ENCODE measurements around the gene EIF4A2. TPM values are rescaled to one million over a fixed set of nuclear protein-coding genes. Genes with fewer than 3 reads are reported as not detected.

EIF4A2 gene
- total RNA-seq, result 100 to 1,000 TPM; 344 to 435 TPM
- polyA plus RNA-seq (ENCODE audit: insufficient read length in 6 of 6), result 100 to 1,000 TPM; 735 to 925 (median 830) TPM
- long read RNA-seq, donor 1, full-length matches to known transcripts, result 320 of 390 reads
- long read RNA-seq, donor 1, partial matches to known transcripts, result 47 of 390 reads
- long read RNA-seq, donor 1, other reads (novel, unspliced or antisense), result 23 of 390 reads
- long read RNA-seq, donor 2, transcript EIF4A2-203 (10 exons, 1,751 nt), result minor isoform, 38 of 317 reads
- long read RNA-seq, donor 2, transcript EIF4A2-201 (11 exons, 1,919 nt), result major isoform, 124 of 317 reads
- long read RNA-seq, donor 2, transcript EIF4A2-208 (4 exons, 600 nt), result minor isoform, 11 of 317 reads
- long read RNA-seq, donor 2, transcript EIF4A2-205 (11 exons, 1,889 nt), result minor isoform, 42 of 317 reads
- long read RNA-seq, donor 2, partial matches to known transcripts, result 64 of 317 reads
- long read RNA-seq, donor 2, other reads (novel, unspliced or antisense), result 5 of 317 reads
- long read RNA-seq, donor 3, transcript EIF4A2-201 (11 exons, 1,919 nt), result major isoform, 119 of 304 reads
- long read RNA-seq, donor 3, transcript EIF4A2-203 (10 exons, 1,751 nt), result minor isoform, 36 of 304 reads
- long read RNA-seq, donor 3, transcript EIF4A2-207 (10 exons, 1,729 nt), result minor isoform, 8 of 304 reads
- long read RNA-seq, donor 3, transcript EIF4A2-205 (11 exons, 1,889 nt), result minor isoform, 44 of 304 reads
- long read RNA-seq, donor 3, partial matches to known transcripts, result 63 of 304 reads
- long read RNA-seq, donor 3, other reads (novel, unspliced or antisense), result 20 of 304 reads
- long read RNA-seq, donor 4, transcript EIF4A2-201 (11 exons, 1,919 nt), result major isoform, 152 of 261 reads
- long read RNA-seq, donor 4, transcript EIF4A2-203 (10 exons, 1,751 nt), result minor isoform, 11 of 261 reads
- long read RNA-seq, donor 4, transcript EIF4A2-205 (11 exons, 1,889 nt), result minor isoform, 58 of 261 reads
- long read RNA-seq, donor 4, partial matches to known transcripts, result 24 of 261 reads
- long read RNA-seq, donor 4, other reads (novel, unspliced or antisense), result 12 of 261 reads
- long read RNA-seq, donor 5, transcript EIF4A2-201 (11 exons, 1,919 nt), result major isoform, 119 of 285 reads
- long read RNA-seq, donor 5, transcript EIF4A2-205 (11 exons, 1,889 nt), result minor isoform, 54 of 285 reads
- long read RNA-seq, donor 5, transcript EIF4A2-207 (10 exons, 1,729 nt), result minor isoform, 12 of 285 reads
- long read RNA-seq, donor 5, transcript EIF4A2-203 (10 exons, 1,751 nt), result minor isoform, 35 of 285 reads
- long read RNA-seq, donor 5, partial matches to known transcripts, result 24 of 285 reads
- long read RNA-seq, donor 5, other reads (novel, unspliced or antisense), result 5 of 285 reads
- long read RNA-seq, donor 6, transcript EIF4A2-201 (11 exons, 1,919 nt), result major isoform, 122 of 290 reads
- long read RNA-seq, donor 6, transcript EIF4A2-205 (11 exons, 1,889 nt), result minor isoform, 49 of 290 reads
- long read RNA-seq, donor 6, transcript EIF4A2-207 (10 exons, 1,729 nt), result minor isoform, 16 of 290 reads
- long read RNA-seq, donor 6, transcript EIF4A2-203 (10 exons, 1,751 nt), result minor isoform, 38 of 290 reads
- long read RNA-seq, donor 6, partial matches to known transcripts, result 30 of 290 reads
- long read RNA-seq, donor 6, other reads (novel, unspliced or antisense), result 12 of 290 reads
- long read RNA-seq, donor 7, full-length matches to known transcripts, result 245 of 303 reads
- long read RNA-seq, donor 7, partial matches to known transcripts, result 25 of 303 reads
- long read RNA-seq, donor 7, other reads (novel, unspliced or antisense), result 33 of 303 reads
- long read RNA-seq, donor 8, full-length matches to known transcripts, result 188 of 252 reads
- long read RNA-seq, donor 8, partial matches to known transcripts, result 55 of 252 reads
- long read RNA-seq, donor 8, other reads (novel, unspliced or antisense), result 9 of 252 reads
- long read RNA-seq, donor 9, partial matches to known transcripts, result 0 of 1 reads
- long read RNA-seq, donor 9, other reads (novel, unspliced or antisense), result 0 of 1 reads
- long read RNA-seq, donor 10, transcript EIF4A2-205 (11 exons, 1,889 nt), result minor isoform, 5 of 29 reads
- long read RNA-seq, donor 10, transcript EIF4A2-201 (11 exons, 1,919 nt), result major isoform, 11 of 29 reads
- long read RNA-seq, donor 10, partial matches to known transcripts, result 7 of 29 reads
- long read RNA-seq, donor 10, other reads (novel, unspliced or antisense), result 3 of 29 reads
- long read RNA-seq, donor 11, transcript EIF4A2-207 (10 exons, 1,729 nt), result minor isoform, 10 of 237 reads
- long read RNA-seq, donor 11, transcript EIF4A2-205 (11 exons, 1,889 nt), result minor isoform, 39 of 237 reads
- long read RNA-seq, donor 11, transcript EIF4A2-201 (11 exons, 1,919 nt), result major isoform, 127 of 237 reads
- long read RNA-seq, donor 11, transcript EIF4A2-203 (10 exons, 1,751 nt), result minor isoform, 13 of 237 reads
- long read RNA-seq, donor 11, partial matches to known transcripts, result 22 of 237 reads
- long read RNA-seq, donor 11, other reads (novel, unspliced or antisense), result 6 of 237 reads
- long read RNA-seq, donor 12, full-length matches to known transcripts, result 220 of 275 reads
- long read RNA-seq, donor 12, partial matches to known transcripts, result 40 of 275 reads
- long read RNA-seq, donor 12, other reads (novel, unspliced or antisense), result 15 of 275 reads

DNA sequence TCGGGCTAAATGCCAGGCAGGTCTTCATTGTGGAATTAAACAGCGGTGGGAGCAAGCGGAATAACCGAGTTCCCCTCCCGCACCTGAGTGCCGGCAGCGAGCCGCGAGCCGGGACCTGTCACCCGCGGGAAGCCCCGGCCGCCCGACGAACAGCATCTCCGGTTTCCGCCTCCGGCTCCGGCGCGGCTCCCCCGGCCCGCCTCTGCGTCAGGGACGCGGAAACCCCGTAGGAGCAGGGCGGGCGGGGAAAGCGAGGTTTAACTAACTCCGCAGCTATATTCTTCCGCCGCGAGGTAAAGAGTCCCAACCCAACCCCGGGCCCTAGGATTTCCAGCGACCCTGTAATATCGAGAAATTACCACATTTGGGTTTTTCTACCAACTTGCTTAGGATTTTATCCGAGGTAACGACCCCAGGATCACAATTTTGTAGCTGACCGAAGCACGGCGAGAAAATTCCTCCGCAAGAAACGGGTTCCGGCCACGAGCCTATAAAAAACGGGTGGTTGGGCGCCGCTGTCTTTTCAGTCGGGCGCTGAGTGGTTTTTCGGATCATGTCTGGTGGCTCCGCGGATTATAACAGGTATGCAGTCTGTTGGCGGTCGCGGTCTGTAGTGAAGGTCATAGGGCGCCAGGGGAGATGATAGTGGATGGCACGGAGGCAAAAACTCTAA, at the start of gene EIF4A2:
Gene EIF4A2, plus strand, starts transcription at position 520 of the 673 bp plus-strand sequence. Its CDS starts 34 bp downstream, at position 554.
- TF ChIP-seq CTCF (IDR thresholded peaks at IDR 0.05), result no peak
- no peaks in the 10 kb centered on the region for H3K27me3 ChIP-seq
- peak; percentile 93 for ATAC-seq
- H3K9me3 ChIP-seq, result no peaks in the 10 kb centered on the region
- H3K4me1 ChIP-seq, result peaks cover 20 to 46% of the 10 kb centered on the region in 2 donors
- DNase-seq, result peak; percentile 90 to 96 (median 93)
- H3K4me3 ChIP-seq, result peak within 1 kb of the TSS; percentile 87 to 91
- intact Hi-C loops (cut with DNase I), result no loop called here
- peaks cover 9 to 42% of the 10 kb centered on the region in 2 donors for H3K36me3 ChIP-seq
- peak within 1 kb of the TSS; percentile 97 to 98 for H3K27ac ChIP-seq

- ATAC-seq (peak; percentile 13), DNase-seq (no peak)
- H3K9me3 ChIP-seq, result no peaks in the 10 kb centered on the region
- H3K36me3 ChIP-seq, result no peaks in the 10 kb centered on the region
- no peak overlapping the region for H3K4me3 ChIP-seq
- intact Hi-C loops (cut with DNase I), result no loop called here
- H3K27ac ChIP-seq, result no peak overlapping the region
- H3K4me1 ChIP-seq, result peaks cover 0 to 6% of the 10 kb centered on the region in 2 donors
- H3K27me3 ChIP-seq, result no peaks in the 10 kb centered on the region
- TF ChIP-seq CTCF (IDR thresholded peaks at IDR 0.05), result no peak
These were observed 40.6 kb upstream of the EIF4A2 start for GRCh38 chr3:186742618-186743380.

DNA sequence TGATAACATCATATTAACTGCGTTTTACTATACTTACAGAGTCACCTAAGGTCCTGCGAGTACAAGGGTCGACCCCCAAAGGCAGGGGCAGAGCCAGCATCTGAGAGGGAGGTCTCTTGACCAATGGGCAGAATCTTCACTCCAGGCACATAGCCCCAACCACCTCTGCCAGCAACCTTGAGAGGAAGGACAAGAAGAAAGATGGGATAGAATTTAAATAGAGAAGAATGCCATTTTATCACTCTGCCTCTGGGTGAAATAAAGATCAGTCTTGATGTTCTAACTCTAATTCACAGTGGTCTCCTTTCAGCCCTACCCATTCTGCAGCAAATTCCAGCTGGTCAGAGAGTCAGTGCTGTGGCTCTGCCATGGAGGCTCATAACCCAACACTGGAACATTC, 39.7 kb upstream of the EIF4A2 start:
- H3K36me3 ChIP-seq, result no peaks in the 10 kb centered on the region
- no peaks in the 10 kb centered on the region for H3K9me3 ChIP-seq
- H3K4me3 ChIP-seq, result no peak overlapping the region
- H3K27me3 ChIP-seq, result no peaks in the 10 kb centered on the region
- DNase-seq (no peak), ATAC-seq (no peak)
- no peak overlapping the region for H3K27ac ChIP-seq
- peaks cover 0 to 6% of the 10 kb centered on the region in 2 donors for H3K4me1 ChIP-seq
- TF ChIP-seq CTCF (IDR thresholded peaks at IDR 0.05), result no peak
- intact Hi-C loops (cut with DNase I), result no loop called here
